Measurements from ENCODE around the gene TBC1D1. TPM values are rescaled to one million over a fixed set of nuclear protein-coding genes. Genes with fewer than 3 reads are reported as not detected.

TBC1D1 gene
- total and polyA plus RNA-seq, 2 experiments from 2014 or later = 53.9 to 151 TPM

GRCh38 chr4:38153387-38153760, 262.5 kb downstream of the TBC1D1 start:
- no peak overlapping the region for H3K27ac Mint-ChIP-seq

More at GRCh38 chr4:38153387-38153760, 262.5 kb downstream of the TBC1D1 start:
- Histone ChIP-seq H3K36me3 (ENCODE audit: insufficient read depth) (no peaks in the 10 kb centered on the region), H2AFZ (no peak overlapping the region), H4K20me1 (replicated peaks; ENCODE audit: insufficient read depth) (no peaks in the 10 kb centered on the region), H3K79me2 (replicated peaks; ENCODE audit: insufficient read depth) (no peaks in the 10 kb centered on the region), H3K27me3 (ENCODE audit: insufficient read depth) (no peaks in the 10 kb centered on the region), H3K9me2 (ENCODE audit: insufficient read depth) (peaks cover 10% of the 10 kb centered on the region; the same call in 1 of the 2 replicates), H3K4me3 (no peak overlapping the region), H3K27ac (ENCODE audit: low read depth) (no peak overlapping the region), H3K4me2 (no peak overlapping the region), H3F3A (replicated peaks; ENCODE audit: low read depth) (no peaks in the 10 kb centered on the region), H3K4me1 (ENCODE audit: insufficient read depth) (no peaks in the 10 kb centered on the region)
- TF ChIP-seq CREB1 (CRISPR knock-in tag; IDR thresholded peaks at IDR 0.05; ENCODE audit: low read depth) (no peak), ZNF331 (CRISPR knock-in tag; IDR thresholded peaks at IDR 0.05; ENCODE audit: low read depth) (no peak), CTCF (conservative IDR thresholded peaks at IDR 0.05; ENCODE audit: low read depth in 2 of 2) (no peak), NANOG (IDR thresholded peaks at IDR 0.05; ENCODE audit: borderline replicate concordance) (no peak), REST (IDR thresholded peaks at IDR 0.05; ENCODE audit: unreplicated experiment) (no peak), ZNF462 (CRISPR knock-in tag; IDR thresholded peaks at IDR 0.05) (no peak), JUNB (IDR thresholded peaks at IDR 0.05; ENCODE audit: unreplicated experiment) (no peak), POLR2AphosphoS5 (IDR thresholded peaks at IDR 0.05; ENCODE audit: low read depth) (no peak), ZNF114 (CRISPR knock-in tag; IDR thresholded peaks at IDR 0.05) (no peak), EZH2phosphoT487 (IDR thresholded peaks at IDR 0.05; ENCODE audit: unreplicated experiment) (no peak)
- Mint-ChIP-seq H3K9me3 (no peaks in the 10 kb centered on the region), H3K4me1 (peaks cover 18% of the 10 kb centered on the region), H3K27me3 (ENCODE audit: insufficient read depth, low read depth, poor library complexity) (peaks cover 3% of the 10 kb centered on the region), H3K36me3 (ENCODE audit: low read depth) (no peaks in the 10 kb centered on the region), H3K4me3 (no peak overlapping the region)
- no peak for ATAC-seq
- no peak for DNase-seq (ENCODE audit: low spot score)

All from GM23338 (cell line).